HUES6 (cell line): ENCODE results near the gene IGFL4.

Experiments
- H3K27ac ChIP-seq: 2 replicates; pipeline ENCODE4 v1.7.0; 2013; ENCODE audit warnings: low read depth, mild to moderate bottlenecking, low read length, inconsistent platforms
- H3K27me3 ChIP-seq: 2 replicates; pipeline ENCODE4 v1.6.1; 2013; ENCODE audit warnings: low read length; ENCODE audit not compliant: control insufficient read depth, insufficient read depth
- H3K36me3 ChIP-seq: 2 replicates; pipeline ENCODE4 v1.6.1; 2013; ENCODE audit warnings: low read length; ENCODE audit not compliant: control insufficient read depth, insufficient read depth
- H3K4me1 ChIP-seq: 2 replicates; pipeline ENCODE4 v1.6.1; 2013; ENCODE audit warnings: low read length; ENCODE audit not compliant: control insufficient read depth, insufficient read depth
- H3K4me3 ChIP-seq: 2 replicates; pipeline ENCODE4 v1.5.1; 2013; ENCODE audit warnings: low read depth, low read length
- H3K9ac ChIP-seq: one replicate; pipeline ENCODE4 v1.6.1; 2013; ENCODE audit warnings: mild to moderate bottlenecking, low read length
- H3K9me3 ChIP-seq: 2 replicates; pipeline ENCODE4 v1.6.1; 2013; ENCODE audit warnings: low read depth, low read length; ENCODE audit not compliant: control insufficient read depth, insufficient read depth

Gene IGFL4

GRCh38 chr19:46032597-46033025 is 8.2 kb downstream of the IGFL4 start:
- Histone ChIP-seq H3K9me3 (peaks cover 3% of the 10 kb centered on the region; the same call in 1 of the 2 replicates), H3K36me3 (peaks cover 2% of the 10 kb centered on the region; the same call in 1 of the 2 replicates), H3K4me1 (no peaks in the 10 kb centered on the region), H3K27ac (no peak overlapping the region), H3K4me3 (no peak overlapping the region), H3K27me3 (no peaks in the 10 kb centered on the region), H3K9ac (no peak overlapping the region)

- Histone ChIP-seq H3K36me3 (peaks cover 2% of the 10 kb centered on the region; the same call in 1 of the 2 replicates), H3K27ac (no peak overlapping the region), H3K9me3 (no peaks in the 10 kb centered on the region; the same call in 1 of the 2 replicates), H3K4me1 (no peaks in the 10 kb centered on the region), H3K9ac (no peak overlapping the region), H3K4me3 (no peak overlapping the region), H3K27me3 (no peaks in the 10 kb centered on the region)
Measured at GRCh38 chr19:46031781-46032596, 8.8 kb downstream of the IGFL4 start.

- no peak overlapping the region for H3K4me3 ChIP-seq
- H3K27ac ChIP-seq: no peak overlapping the region
- H3K36me3 ChIP-seq: peaks cover 2% of the 10 kb centered on the region; the same call in 1 of the 2 replicates
- no peak overlapping the region for H3K9ac ChIP-seq
- no peaks in the 10 kb centered on the region for H3K4me1 ChIP-seq
- H3K27me3 ChIP-seq: no peaks in the 10 kb centered on the region
- no peaks in the 10 kb centered on the region; the same call in 1 of the 2 replicates for H3K9me3 ChIP-seq
Measured at GRCh38 chr19:46030812-46031550, 9.8 kb downstream of the IGFL4 start.

GRCh38 chr19:46025835-46026234 is 15.0 kb downstream of the IGFL4 start:
- Histone ChIP-seq H3K9me3 (no peaks in the 10 kb centered on the region), H3K27ac (no peak overlapping the region), H3K4me3 (no peak overlapping the region), H3K27me3 (no peaks in the 10 kb centered on the region), H3K9ac (no peak overlapping the region), H3K36me3 (peaks cover 2% of the 10 kb centered on the region; the same call in 1 of the 2 replicates), H3K4me1 (peaks cover 10% of the 10 kb centered on the region)

GRCh38 chr19:46023311-46023779 is 17.5 kb downstream of the IGFL4 start:
- Histone ChIP-seq H3K4me3 (no peak overlapping the region), H3K27ac (no peak overlapping the region), H3K4me1 (peaks cover 10% of the 10 kb centered on the region), H3K9me3 (no peaks in the 10 kb centered on the region), H3K36me3 (0 out of 2 replicates have a peak, but pooled peaks cover 2% of the 10 kb centered on the region), H3K27me3 (no peaks in the 10 kb centered on the region), H3K9ac (no peak overlapping the region)

- H3K4me1 ChIP-seq: peaks cover 10% of the 10 kb centered on the region
- no peaks in the 10 kb centered on the region for H3K27me3 ChIP-seq
- 0 out of 2 replicates have a peak, but pooled peaks cover 6% of the 10 kb centered on the region for H3K36me3 ChIP-seq
- H3K27ac ChIP-seq: no peak within 1 kb of the TSS
- H3K9me3 ChIP-seq: no peaks in the 10 kb centered on the region
- H3K4me3 ChIP-seq: no peak within 1 kb of the TSS
- H3K9ac ChIP-seq: no peak within 1 kb of the TSS
Measured at GRCh38 chr19:46022431-46023310, 18.1 kb downstream of the IGFL4 start, which contains the start of gene PGLYRP1. Gene PGLYRP1 (minus strand): TSS chr19:46023053. CDS start chr19:46023021, 32 bp downstream.

GRCh38 chr19:46022061-46022430 is 18.8 kb downstream of the IGFL4 start:
- Histone ChIP-seq H3K9ac (no peak overlapping the region), H3K36me3 (0 out of 2 replicates have a peak, but pooled peaks cover 6% of the 10 kb centered on the region)

GRCh38 chr19:46021531-46022041 is 19.2 kb downstream of the IGFL4 start:
- Histone ChIP-seq H3K36me3 (0 out of 2 replicates have a peak, but pooled peaks cover 6% of the 10 kb centered on the region), H3K27ac (no peak overlapping the region), H3K9me3 (no peaks in the 10 kb centered on the region), H3K27me3 (peaks cover under 1% of the 10 kb centered on the region), H3K4me3 (no peak overlapping the region), H3K4me1 (peaks cover 13% of the 10 kb centered on the region), H3K9ac (no peak overlapping the region)

More at GRCh38 chr19:46022061-46022430, 18.8 kb downstream of the IGFL4 start:
- Histone ChIP-seq H3K9me3 (no peaks in the 10 kb centered on the region), H3K4me1 (peaks cover 12% of the 10 kb centered on the region), H3K4me3 (no peak overlapping the region), H3K27me3 (no peaks in the 10 kb centered on the region), H3K27ac (no peak overlapping the region)

- peaks cover 18% of the 10 kb centered on the region for H3K4me1 ChIP-seq
- H3K9ac ChIP-seq: no peak overlapping the region
- no peaks in the 10 kb centered on the region for H3K9me3 ChIP-seq
- H3K27ac ChIP-seq: no peak overlapping the region
- 0 out of 2 replicates have a peak, but pooled peaks cover 6% of the 10 kb centered on the region for H3K36me3 ChIP-seq
- no peak overlapping the region for H3K4me3 ChIP-seq
- H3K27me3 ChIP-seq: peaks cover 9% of the 10 kb centered on the region
Measured at GRCh38 chr19:46020819-46021125, 20.0 kb downstream of the IGFL4 start.

GRCh38 chr19:46019270-46019669 is 21.5 kb downstream of the IGFL4 start:
- H3K36me3 ChIP-seq: 0 out of 2 replicates have a peak, but pooled peaks cover 6% of the 10 kb centered on the region
- no peaks in the 10 kb centered on the region for H3K9me3 ChIP-seq
- peaks cover 23% of the 10 kb centered on the region for H3K27me3 ChIP-seq
- no peak overlapping the region for H3K27ac ChIP-seq
- H3K4me3 ChIP-seq: no peak overlapping the region
- H3K4me1 ChIP-seq: peaks cover 27% of the 10 kb centered on the region
- H3K9ac ChIP-seq: no peak overlapping the region
